GF-D8 (cell line): ENCODE measurements around the gene DISP3.

Experiments used
- DNase-seq: peaks from one replicate; lab custom pipeline; 2025; lab: John Stamatoyannopoulos, UW

Gene DISP3

DNA sequence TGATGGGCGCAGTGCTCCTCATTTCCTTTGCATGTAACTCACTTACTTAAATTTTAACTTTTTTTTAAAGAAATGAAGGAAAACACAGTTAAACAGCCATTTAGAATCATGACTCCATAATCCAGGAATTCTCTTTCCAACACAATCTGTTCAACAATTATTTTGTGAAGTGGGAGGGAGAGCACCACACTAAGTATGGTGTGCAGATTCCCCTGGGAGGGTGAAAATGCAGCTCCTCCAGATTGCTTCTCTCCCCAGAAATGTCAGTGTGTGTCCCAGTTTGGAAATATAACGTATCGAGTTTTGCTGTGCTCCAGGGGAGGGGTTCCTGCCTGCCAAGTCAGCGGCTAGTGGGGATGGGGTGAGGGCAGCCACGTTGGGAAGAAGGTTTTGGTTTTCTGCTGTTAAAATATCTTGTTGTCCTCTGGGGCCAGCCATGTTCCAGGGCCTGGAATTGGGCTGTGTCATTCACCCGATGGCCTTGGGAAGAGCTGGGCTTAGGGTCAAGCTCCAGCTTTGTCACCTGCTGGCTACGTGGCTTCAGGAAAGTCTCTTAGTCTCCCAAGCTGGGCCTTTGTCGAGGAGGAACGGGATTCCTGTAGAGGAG lies 17.3 kb upstream of the DISP3 start:
- DNase-seq = no peak

DNA sequence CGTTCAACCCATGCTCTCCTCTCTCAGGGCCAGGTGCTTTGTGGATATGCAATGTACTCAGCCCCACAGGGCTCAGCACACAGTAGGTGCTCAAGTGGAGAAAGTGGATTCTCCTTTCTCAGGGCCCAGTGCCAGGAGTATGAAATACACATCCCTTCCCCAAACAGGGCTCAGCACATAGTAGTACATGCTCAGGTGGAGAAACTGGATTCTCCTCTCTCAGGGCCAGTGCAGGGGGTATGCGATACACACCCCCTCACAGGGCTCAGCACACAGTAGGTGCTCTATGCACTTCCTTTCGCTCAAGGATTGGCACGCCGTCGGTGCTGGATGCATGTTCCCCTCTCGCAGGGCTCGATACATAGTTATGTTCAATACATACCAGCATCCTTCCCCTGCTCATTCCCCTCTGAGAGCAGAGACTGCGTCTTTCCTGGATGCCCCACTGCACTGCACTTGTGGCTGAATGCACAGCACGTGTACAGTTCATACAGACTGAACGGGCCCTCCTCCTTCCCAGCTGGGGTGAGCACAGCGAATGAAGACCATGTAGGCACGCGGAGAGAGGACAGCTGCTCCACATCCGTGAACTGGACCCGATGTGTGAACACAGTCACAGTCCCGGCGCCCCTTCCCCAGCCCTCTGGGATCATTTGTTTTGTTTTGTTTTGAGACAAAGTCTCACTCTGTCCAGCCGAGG lies 16.6 kb upstream of the DISP3 start:
- no peak for DNase-seq

DNA sequence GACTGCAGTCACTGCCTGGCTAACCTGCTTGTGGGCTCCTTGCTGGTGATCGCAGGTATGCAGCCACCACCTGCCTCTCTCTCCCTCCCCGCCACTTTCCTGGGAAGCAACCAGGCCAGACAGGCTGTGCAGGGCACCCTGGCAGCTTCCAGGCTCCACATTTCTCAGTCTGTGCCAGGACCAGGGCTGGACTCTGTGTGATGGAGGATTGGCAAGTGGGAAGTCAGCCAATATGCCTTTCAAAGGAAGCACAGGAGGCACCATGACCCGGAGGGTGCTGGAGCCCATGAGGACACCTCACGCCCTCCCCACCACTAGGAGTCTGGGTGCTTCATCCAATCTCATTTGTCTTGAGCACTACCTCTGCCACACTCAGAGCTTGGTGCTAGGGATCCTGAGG lies 15.8 kb upstream of the DISP3 start:
- DNase-seq = no peak

DNA sequence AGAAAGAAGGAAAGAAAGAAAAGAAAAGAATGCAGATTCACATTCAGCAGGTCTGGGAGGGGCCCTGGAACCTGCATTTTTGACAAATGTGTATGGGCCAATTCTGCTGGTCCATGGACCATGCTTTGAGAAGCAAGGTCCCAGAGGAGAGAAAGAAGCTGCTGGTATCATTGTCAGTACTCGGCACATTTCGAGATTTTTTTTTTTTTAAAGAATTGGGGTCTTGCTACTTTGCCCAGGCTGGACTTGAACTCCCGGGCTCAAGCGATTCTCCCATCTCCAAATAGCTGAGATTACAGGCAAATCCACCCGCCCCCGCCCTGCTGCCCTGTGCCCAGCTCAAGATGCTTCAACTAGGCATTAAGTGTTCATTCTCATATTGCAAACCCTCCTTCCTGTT lies 13.6 kb upstream of the DISP3 start:
- no peak for DNase-seq

DNA sequence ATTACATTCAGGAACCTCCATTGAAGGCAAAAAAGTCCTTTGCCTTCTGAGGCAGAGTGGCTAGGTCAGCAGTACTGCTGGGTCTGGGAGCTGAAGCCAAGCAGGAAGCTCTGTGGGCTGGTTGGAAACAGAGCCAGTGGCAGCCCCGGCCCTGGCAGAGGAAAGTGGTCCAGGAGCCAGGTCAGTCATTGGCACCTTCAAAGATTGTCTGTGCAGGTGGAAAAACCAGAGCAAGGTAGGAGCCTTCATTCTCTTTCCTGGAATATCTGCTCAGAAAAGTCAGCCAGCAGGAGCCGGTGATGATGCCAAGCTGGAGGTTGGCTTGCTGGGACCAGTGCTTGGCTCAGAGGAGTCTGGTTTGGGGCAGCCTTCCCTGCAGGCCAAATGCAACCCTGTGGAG lies 12.5 kb upstream of the DISP3 start:
- no peak for DNase-seq

DNA sequence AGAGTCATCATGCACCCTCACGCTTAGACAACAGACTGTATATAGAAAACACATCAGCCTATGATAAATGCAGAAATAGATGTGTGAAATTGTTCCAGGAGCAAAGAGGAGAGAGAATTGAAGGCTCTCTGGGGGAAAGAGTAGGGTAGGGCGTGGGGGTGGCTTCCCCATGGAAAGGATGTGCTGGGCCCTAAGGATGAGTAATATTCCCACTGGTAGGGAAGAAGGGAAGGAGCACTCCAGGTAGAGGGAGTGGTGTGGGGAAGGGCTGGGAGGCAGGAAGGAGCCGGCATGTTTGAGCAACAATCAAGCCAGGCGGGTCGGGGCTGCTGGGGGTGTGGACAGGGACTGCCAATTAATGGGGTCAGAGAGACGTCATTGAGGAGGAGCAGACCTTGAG lies 10.1 kb upstream of the DISP3 start:
- no peak for DNase-seq

DNA sequence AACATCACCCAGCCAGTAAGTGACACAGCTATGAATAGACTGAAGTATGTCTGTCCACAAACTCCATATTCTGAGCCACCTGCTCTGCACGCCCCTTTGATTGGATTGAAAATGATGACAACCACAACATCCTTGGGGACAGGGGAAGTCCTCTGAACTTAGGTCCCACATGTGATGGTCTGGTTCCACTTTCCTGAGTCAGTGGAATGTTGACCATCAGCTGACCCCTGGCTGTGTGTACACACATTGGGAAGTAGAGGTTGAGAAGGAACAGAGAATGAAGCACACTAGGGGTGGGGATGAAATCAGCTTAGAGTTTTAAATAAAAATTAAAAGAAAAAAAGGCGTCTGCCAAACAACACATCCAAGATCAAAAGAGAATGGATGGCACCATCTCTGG lies 8.0 kb upstream of the DISP3 start:
- no peak for DNase-seq

DNA sequence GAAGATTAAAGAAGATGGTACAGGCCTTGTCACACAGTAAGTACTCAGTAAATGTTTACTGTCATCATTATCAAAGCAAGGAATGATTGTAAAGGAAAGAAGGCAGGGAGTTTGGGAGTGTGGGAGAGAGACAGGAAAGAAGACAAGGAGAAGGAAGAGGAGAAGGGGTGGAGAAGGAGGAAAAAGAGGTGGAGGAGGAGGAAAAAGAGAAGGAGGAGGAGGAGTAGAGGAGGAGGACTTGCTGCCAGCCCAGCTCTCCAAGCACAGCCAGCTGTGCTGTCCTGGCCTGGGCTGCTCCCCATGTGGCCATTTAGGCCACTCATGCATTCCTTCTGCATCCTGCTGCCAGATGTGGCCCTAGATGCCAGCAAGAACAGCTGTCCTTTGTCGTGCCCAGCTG lies 7.5 kb upstream of the DISP3 start:
- no peak for DNase-seq

DNA sequence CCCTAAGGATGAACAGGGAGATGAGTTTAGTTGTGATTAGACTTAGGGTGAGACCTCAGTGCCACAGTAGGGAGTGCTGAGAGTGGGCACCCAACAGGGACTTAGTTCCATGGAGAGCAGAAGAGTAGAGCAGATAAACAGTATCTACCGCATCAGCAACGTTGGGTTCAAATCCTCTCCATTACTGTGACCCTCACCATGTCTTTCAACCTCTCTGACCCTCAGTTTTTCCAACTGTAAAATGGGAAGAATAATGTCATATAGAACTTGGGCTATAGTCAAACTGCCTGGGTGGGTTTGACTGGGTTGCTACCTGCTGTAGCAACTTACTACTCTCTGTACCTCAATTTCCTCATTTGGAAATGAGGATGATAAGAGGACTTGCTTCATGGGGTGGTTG lies 6.7 kb upstream of the DISP3 start:
- no peak for DNase-seq

DNA sequence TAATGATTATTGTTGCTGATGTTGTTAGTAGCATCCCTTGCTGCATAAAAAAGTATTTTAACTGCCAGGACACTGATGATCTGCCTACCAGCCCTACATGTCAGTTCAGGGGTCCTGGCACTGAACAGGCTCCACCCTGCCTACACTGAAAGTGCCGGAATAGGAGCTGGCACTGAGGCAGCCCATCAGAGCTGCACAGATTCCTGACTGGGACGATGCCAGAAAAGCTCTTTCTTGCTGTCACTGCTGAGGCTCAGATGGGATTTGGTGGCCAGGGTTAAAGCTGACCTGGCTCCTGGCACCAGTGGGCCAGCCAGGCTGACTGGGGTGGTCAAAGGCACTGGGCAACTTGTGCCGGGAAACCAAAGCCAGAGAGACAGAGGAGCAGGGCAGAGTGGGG lies 6.2 kb upstream of the DISP3 start:
- no peak for DNase-seq

DNA sequence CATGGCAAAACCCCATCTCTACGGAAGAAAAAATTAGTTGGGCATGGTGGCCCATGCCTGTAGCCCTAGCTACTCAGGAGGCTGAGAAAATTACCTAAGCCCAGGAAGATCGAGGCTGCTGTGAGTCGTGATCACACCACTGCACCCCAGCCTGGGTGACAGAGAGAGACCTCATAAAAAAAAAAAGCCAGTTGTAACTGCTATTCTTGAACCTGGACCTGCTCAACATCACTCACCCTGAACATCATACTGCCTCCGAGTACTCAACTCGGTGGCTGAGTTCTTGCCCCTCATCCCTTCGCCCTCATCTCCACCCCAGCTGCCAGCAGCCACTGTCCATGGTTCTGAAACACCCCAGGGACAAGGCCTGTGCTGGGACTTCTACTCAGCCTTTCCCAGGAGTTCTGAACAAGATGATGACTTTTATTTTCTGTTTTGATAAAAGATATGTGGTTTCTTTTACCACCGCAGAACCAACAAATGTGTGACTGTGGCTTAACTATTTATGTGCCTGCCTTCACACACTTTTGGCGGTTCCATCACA lies 5.4 kb upstream of the DISP3 start:
- DNase-seq = no peak

DNA sequence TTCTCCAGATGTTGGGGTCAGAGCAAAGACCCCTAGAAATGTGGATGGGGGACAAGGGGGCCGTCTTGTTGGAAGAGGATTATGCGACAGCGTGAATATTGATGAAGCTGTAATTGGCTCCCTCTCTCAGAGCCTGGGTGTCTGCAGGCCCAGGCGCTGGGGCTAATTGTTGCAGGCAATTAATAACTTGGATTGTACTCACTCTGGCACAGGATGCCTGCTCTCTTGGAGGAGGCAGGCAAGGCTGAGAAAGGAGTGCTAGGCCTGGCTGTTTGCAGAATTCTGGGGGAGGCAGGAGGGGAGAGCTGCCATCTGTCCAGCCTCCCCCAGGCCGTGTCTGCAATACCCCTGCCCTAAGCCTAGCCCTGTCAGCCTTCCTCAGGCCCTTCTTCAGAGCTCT lies 4.1 kb upstream of the DISP3 start:
- DNase-seq = no peak

DNA sequence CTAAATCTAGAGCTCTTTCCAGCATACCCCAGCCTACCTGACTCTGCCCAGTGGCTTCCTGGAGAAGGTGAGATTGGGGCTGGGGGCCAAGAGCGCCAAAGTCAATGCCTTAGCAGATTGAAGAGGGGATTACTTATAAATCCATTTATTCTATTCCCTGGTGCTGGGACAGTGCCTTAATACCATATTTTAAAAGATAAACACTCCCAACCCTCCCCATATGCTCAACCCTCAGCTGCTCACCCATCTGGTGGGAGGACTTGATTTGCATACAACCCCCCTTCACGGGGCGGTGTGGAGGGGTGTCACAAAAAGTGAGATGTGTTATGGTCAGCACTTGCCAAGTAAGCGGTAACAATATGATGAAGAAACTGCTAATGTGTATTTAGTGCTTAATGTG lies 3.2 kb upstream of the DISP3 start:
- no peak for DNase-seq

DNA sequence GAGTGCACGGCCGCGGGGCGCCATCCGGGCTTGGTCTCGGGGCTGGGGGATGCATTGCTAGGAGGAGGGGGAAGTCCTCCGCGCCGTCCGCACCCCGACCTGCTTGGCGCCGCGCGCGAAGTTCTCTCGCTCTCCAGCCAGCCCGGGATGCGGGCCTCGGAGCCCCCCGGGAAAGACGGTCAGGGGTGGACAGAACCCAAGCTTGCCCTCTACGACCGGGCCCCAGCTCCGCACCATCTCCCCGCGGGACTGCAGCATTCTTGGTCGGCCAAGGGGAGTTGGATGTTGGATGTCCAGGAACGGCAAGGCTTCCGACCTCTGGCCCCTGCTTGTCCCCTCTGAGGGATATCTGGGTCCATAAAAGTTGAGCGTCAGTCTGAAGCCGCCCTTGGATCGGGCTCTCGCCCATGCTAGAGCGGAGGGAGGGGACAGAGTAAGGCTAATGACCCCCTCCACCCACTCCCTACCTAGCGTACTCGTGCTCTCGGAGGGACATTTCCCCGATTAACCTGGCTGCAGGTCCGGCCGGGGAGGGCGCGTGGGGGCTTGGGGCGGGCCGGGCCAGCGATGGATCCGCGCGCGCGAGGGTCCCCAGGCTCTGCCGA lies 522 bp downstream of the DISP3 start:
- DNase-seq = no peak

DNA sequence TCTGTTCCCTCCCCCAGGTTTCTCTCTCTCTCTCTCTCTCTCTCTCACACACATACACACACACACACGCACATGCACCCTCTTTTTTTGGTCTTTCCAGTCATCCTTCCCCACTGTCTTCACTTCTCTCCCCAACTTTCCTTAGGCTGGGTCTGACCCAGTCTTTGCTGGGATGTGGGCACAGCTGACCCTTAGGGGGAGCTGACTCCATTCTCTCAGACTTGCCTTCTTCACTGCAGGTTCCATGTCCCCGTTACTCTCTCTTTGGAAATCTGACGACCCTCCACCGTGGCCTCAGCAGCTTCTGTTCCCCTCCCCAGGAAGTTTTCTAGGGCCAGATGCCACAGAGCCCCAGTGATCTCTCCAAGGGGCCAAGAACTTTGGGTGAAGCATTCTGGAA lies 2.1 kb downstream of the DISP3 start:
- no peak for DNase-seq

DNA sequence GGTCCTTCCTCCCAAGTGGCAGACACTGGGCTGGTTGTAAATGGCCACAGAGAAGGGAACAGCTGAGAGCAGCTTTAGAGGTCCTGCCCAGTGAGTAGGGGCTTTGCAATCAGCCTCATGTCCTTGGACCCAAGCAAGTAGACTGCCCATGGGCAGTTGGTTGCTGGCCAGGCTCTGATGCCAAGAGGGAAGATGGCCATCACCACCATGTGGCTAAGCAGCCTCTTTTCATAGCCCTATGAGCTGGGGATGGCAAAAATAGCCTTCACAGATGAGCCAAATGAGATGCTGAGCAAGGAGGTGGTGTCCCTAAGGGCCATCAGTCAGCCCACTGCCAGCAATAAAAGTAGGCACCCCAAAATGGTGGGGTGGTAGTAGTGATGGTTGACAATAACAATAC lies 3.2 kb downstream of the DISP3 start:
- no peak for DNase-seq

DNA sequence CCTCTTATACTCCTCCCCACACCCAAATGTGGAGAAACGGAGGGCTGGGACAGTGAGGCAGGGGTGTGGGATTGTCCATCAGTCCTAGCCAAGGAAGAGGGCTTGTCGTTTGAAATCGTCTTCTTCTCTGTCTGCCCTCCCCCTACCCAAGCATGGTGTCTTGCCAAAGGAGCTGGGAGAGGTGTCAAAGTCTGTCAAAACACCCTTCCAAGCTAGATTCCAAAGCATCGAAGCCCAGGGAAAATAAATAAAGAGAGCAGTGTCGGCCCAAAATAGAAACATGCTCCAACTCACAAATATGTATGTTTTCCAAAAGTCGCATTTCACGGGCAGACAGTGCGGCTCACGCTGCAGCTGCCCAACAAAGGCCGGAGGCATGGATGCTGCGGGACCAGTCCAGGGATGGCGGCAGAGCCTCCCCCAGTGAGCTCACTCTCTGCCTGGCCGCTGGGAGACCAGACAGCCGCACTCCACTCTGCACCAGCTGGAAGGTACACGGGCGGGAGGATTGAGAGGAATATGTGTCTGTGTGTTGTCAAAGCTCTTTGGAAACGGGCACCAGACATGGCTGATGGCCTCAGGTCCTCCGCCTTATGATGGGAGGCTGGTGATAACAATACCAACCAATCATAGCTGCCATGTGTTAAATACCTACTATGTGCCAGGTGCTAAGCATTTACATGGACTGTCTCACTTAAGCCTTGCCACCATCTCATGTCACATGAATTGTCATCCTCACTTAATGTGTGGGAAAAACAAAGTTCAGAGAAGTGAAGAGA lies 3.9 kb downstream of the DISP3 start:
- DNase-seq = no peak

DNA sequence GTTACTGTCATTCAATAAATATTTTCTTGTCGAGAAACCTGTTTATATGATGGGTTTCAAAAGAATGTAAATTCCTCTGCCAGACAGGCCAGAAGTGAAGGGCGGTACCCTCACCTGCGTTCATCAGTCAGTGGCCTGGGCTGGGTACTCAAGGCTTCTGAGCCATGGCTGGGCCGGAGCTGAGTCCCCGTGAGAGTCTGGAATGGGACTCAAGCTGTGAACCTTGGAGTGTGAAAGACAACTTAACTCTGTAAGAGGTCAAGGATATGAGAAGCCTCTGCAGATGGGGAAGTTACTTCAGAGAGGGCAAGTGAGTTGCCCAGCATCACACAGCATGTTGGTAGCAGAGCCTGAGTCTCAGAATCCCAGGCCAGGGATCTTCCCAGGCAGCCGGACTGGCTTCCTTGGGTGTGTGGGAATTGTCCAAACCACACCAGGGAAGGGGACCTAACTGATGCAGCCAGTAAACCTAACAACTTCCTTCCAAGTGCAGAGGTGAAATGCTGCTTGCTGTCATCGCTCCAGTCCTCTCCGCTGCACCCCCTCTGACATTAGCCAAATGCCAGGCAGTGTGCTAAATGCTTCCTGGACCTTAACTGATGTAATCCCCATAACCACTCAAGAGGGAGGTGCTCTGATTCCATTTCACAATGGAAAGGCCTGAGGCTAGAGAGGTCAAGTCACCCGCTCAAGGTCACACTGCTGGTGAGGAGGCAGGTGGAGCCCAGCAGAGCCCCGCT lies 4.8 kb downstream of the DISP3 start:
- DNase-seq = no peak

DNA sequence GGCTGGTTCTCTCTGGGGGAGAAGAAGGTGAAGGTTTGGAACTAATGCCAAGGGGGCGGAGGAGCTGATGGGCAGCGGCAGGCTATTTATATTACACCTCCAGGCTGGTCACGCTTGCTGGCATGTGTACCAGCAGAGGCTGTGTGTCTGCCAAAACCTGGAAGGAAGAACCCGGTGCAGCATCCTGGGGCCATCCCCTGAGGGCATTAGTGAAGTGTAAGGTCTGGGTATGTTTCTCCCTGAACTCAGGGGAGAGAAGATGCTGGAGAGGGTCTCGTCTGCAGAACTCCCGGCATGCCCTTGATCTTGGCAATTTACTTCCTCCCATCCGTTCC lies 5.3 kb downstream of the DISP3 start:
- DNase-seq = no peak

DNA sequence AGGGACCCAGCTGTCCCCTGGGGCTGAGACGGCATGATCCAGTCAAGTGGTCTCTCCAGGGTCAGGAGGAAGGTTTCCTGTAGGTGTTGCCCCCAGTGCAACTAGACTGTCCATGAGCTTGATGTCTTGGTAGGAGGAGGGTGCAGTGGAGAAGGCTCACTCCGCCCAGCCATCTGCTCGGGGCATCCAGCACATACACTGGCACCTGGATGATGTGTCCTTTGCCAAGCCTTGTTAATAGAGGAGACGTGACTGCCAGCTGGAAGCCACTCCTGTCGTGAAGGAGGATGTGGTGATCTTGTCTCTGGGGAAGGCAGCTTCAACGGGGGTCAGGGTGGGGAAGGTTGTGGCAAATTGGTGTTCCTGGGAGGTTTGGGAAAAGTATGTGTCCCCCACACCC lies 6.2 kb downstream of the DISP3 start:
- DNase-seq = no peak

DNA sequence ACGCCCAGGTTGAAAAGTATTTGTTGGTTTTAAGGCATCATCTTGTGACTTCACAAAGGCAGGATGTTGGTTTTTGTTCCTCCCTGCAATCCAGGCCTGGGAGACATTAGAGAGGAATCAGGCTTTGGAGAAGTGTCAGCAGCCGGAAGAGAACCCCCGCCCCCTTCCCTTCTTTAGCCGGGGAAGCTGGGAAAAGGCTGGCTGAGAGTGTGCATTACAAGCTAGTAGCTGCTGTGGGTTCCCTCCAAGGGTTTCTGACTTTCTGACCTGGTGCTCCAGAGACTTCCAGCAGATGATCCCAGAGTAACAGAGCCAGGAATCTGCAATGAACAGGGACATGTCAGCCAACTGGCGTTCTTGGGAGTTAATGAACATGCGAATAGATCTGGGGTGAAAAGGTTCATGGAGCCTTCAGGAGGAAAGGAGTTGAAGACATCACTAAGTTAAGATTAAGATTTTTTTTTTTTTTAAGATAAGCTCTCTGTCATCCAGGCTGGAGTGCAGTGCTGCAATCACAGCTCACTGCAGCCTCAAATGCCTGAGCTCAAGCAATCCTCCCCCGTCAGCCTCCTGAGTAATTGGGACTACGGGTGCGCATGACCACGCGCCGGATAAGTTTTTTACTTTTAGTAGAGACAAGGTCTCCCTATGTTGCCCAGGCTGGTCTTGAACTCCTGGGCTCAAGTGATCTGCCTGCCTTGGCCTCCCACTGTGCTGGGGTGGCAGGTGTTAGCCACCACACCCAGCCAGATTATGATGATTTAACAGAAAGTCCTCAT lies 7.5 kb downstream of the DISP3 start:
- DNase-seq = no peak
